Measurements from ENCODE around the gene ALDH3B2.
A peak's percentile ranks its signal among the peaks of the same experiment; 100 is the strongest.

DNA sequence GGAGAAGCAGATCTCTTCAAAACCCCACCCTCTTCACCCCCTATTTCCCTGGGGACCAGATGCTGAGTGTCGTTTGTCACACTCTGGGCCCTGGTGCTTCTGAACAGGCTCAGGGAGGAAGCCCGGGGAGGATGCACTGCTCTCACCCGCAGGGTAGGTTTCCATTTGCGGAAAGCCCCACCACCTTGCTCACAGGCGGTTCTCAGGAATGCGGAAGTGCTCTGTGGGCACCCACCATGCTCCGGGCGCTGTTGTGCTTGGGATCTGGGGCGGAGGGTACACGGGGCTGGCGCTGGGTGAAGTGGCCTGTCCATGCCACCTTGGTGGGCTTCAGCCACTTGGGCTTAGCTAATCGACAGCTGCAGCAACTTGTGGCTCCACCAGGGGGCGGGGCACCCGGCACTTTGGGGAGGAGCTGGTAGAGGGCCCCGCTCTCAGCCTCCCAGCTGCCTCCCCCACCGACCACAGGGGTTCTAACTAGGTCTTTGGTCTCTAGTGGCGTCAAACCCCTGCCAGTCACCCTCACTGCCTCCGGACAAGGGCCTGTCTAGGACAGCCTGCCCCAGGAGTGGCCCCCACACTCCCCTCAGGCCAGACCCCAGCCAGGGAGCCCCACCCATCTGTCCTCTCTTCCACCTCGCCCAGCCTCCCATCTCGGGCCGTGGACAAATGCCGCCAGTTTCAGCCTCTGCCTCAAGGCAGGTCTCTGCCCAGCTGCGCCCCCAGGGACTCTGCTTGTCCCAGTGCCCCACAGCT is 60.3 kb downstream of the ALDH3B2 start:
- TF ChIP-seq CTCF (IDR thresholded peaks at IDR 0.05) (peak; percentile 45 to 69 (median 58)), POLR2A (IDR thresholded peaks at IDR 0.05; ENCODE audit: low read depth) (no peak), EP300 (IDR thresholded peaks at IDR 0.05) (no peak)

All from esophagus muscularis mucosa (tissue), 4 donors.